Transverse colon (tissue), 4 donors: ENCODE results near the gene CKS1B. TPM values are rescaled to one million over a fixed set of nuclear protein-coding genes. Genes with fewer than 3 reads are reported as not detected.

ENCODE experiments used
- DNase-seq: peaks from one replicate; pipeline ENCODE4 v3.0.0-alpha.2; 2019
- H3K27ac ChIP-seq, 4 donors: fragments of 200-600 bp; sonication (generic); 2 replicates each; pipeline ENCODE4 v1.5.1; 2016 to 2018; ENCODE audit warnings: inconsistent platforms in 4 of 4
- H3K27me3 ChIP-seq: fragments of 200-600 bp; sonication (generic); 2 replicates; pipeline ENCODE4 v1.5.1; 2017; ENCODE audit warnings: inconsistent platforms
- H3K36me3 ChIP-seq, 4 donors: fragments of 200-600 bp; sonication (generic); 2 replicates each; pipeline ENCODE4 v1.5.1; 2017 to 2019; ENCODE audit warnings: inconsistent platforms in 4 of 4
- H3K4me1 ChIP-seq, 4 donors: fragments of 200-600 bp; sonication (generic); 2 replicates each; pipeline ENCODE4 v1.5.1; 2017 to 2020; ENCODE audit warnings: inconsistent platforms in 4 of 4
- H3K4me3 ChIP-seq, 4 donors: fragments of 200-600 bp; sonication (generic); 1 replicate in 1 of 4; 2 replicates in 3 of 4; pipeline versions ENCODE4 v1.5.1 to v1.6.1; 2017 to 2019; ENCODE audit warnings: inconsistent platforms in 4 of 4
- H3K9me3 ChIP-seq, 2 donors: fragments of 200-600 bp; sonication (generic); 2 replicates each; pipeline ENCODE4 v1.5.1; 2017 to 2019; ENCODE audit warnings: inconsistent platforms in 2 of 2
- EP300 ChIP-seq: sonication (generic); formaldehyde crosslinking; IDR thresholded peaks from one replicate; pipeline ENCODE4 v1.6.1; 2017; ENCODE audit warnings: antibody characterized with exemption, low read depth
- POLR2A ChIP-seq: fragments of 450-650 bp; IDR thresholded peaks from one replicate; pipeline ENCODE4 v1.6.1; 2016; ENCODE audit warnings: antibody characterized with exemption, mild to moderate bottlenecking, moderate library complexity
- POLR2AphosphoS5 ChIP-seq, 3 donors: sonication (generic); formaldehyde crosslinking; IDR thresholded peaks; one replicate each; pipeline ENCODE4 v1.6.1; 2016; ENCODE audit warnings: antibody characterized with exemption in 3 of 3
- WGBS, 2 donors: methylation state at CpG; one replicate each; pipeline ENCODE4 v1.1.5; 2018; ENCODE audit warnings: low coverage in 1 of 2; 5-methylcytosine and 5-hydroxymethylcytosine counted together
- in situ Hi-C, 4 donors: fragments of 200-750 bp; cut with MboI; loops; one replicate each; pipeline versions ENCODE4 v1.15.0 to v1.15.1; 2017; ENCODE audit warnings: low sequenced_read_pairs in 3 of 4, low pct_ligation_motif_present in 1 of 4, low pct_unique_long_range_greater_than_20kb in 1 of 4
- intact Hi-C: fragments of 100-400 bp; cut with DNase I; formaldehyde crosslinking; loops from one replicate; pipeline ENCODE4 v1.15.1; 2023; ENCODE audit warnings: low total_unique reads
- total RNA-seq, 4 donors: library from RNA; depleted of rRNA; stranded (reverse); fragments of >200 nt; gene quantifications; one replicate each; pipeline ENCODE4 v1.1.0, GENCODE V29; 2016
- TF ChIP-seq, protein P1 (sequence below), 5 experiments: fragments of 200-600 bp in 3 of 5; fragments of 450-650 bp in 2 of 5; sonication (generic) in 3 of 5; IDR thresholded peaks; 1 replicate in 2 of 5; 2 replicates in 3 of 5; pipeline ENCODE4 v1.5.1; 2016 to 2017; ENCODE audit warnings: antibody characterized with exemption in 5 of 5, inconsistent platforms in 3 of 5, mild to moderate bottlenecking in 2 of 5, moderate library complexity in 1 of 5

The CKS1B gene
- total RNA-seq, 4 donors from 2014 or later = 28.9 to 41.4 (median 35.2) TPM; not detected in 1

DNA sequence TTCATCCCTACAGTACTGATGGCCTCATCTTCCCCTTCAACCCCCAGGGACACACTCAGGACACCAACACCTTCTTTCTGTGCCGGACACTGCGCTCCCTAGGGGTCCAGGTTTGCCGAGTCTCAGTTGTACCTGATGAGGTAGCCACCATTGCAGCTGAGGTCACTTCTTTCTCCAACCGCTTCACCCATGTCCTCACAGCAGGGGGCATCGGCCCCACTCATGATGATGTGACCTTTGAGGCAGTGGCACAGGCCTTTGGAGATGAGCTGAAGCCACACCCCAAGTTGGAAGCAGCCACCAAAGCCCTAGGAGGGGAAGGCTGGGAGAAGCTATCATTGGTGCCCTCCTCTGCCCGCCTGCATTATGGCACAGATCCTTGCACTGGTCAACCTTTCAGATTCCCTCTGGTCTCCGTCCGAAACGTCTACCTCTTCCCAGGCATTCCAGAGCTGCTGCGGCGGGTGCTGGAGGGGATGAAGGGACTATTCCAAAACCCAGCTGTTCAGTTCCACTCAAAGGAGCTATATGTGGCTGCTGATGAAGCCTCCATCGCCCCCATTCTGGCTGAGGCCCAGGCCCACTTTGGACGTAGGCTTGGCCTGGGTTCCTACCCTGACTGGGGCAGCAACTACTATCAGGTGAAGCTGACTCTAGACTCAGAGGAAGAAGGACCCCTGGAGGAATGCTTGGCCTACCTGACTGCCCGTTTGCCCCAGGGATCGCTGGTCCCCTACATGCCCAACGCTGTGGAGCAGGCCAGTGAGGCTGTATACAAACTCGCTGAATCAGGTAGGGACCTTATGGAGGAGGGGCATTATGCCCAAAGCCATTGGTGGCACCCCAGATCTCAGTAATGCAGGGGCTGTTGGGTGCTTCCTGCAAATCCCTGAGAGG lies 13.8 kb downstream of the CKS1B start:
- Histone ChIP-seq H3K27ac (no peak overlapping the region), H3K27me3 (no peaks in the 10 kb centered on the region), H3K36me3 (peaks cover 0 to 9% (median 0%) of the 10 kb centered on the region in 4 donors), H3K4me1 (peaks cover 7 to 21% (median 15%) of the 10 kb centered on the region in 4 donors), H3K9me3 (no peaks in the 10 kb centered on the region), H3K4me3 (no peak overlapping the region)
- no peak for TF ChIP-seq EP300
- no peak for TF ChIP-seq POLR2A
- TF ChIP-seq, protein P1, sequence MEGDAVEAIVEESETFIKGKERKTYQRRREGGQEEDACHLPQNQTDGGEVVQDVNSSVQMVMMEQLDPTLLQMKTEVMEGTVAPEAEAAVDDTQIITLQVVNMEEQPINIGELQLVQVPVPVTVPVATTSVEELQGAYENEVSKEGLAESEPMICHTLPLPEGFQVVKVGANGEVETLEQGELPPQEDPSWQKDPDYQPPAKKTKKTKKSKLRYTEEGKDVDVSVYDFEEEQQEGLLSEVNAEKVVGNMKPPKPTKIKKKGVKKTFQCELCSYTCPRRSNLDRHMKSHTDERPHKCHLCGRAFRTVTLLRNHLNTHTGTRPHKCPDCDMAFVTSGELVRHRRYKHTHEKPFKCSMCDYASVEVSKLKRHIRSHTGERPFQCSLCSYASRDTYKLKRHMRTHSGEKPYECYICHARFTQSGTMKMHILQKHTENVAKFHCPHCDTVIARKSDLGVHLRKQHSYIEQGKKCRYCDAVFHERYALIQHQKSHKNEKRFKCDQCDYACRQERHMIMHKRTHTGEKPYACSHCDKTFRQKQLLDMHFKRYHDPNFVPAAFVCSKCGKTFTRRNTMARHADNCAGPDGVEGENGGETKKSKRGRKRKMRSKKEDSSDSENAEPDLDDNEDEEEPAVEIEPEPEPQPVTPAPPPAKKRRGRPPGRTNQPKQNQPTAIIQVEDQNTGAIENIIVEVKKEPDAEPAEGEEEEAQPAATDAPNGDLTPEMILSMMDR (IDR thresholded peaks at IDR 0.05) = no peak
- no peak for TF ChIP-seq POLR2AphosphoS5 (IDR thresholded peaks at IDR 0.05)
- no peak for DNase-seq
- intact Hi-C loops = no loop called here
- 87% methylated on average over 17 of the region's 17 CpGs; no CpG with 5 or more reads in 1 of the 2 donors for WGBS, 2 donors
- in situ Hi-C loops = no loop called here

DNA sequence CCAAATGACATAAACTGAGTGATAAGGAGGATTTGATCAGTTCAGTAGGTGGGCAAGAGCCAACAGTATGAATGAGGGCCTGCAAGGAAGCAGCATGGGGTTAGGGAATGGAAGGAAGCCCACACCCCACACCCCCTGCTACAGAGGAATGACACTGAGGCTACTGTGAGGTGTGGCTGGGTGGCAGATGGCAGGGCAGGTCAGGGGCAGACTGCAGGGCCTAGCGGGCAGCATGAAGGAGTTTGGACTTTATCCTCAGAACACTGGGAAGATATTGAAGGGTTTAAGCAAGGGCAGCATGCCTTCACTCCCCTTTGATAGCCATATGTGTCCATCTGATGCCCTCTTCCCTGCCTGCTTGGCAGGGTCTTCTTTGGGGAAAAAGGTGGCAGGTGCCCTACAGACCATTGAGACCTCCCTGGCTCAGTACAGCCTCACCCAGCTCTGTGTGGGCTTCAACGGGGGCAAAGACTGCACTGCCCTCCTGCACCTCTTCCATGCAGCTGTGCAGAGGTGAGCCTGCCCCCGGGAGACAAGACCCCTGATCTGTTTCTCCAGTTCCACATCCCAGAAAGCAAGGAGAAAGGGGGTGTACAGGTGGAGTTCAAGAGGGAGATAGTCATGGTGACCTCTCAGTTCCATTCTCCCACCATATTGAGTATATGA lies 14.8 kb downstream of the CKS1B start:
- intact Hi-C loops (no loop called here), in situ Hi-C loops (no loop called here)
- DNase-seq = no peak
- Histone ChIP-seq H3K4me3 (no peak overlapping the region), H3K36me3 (peaks cover 0 to 9% (median 0%) of the 10 kb centered on the region in 4 donors), H3K27me3 (no peaks in the 10 kb centered on the region), H3K4me1 (peaks cover under 1 to 12% (median 6%) of the 10 kb centered on the region in 4 donors), H3K9me3 (no peaks in the 10 kb centered on the region), H3K27ac (no peak overlapping the region)
- TF ChIP-seq, protein P1 (IDR thresholded peaks at IDR 0.05) = no peak
- TF ChIP-seq POLR2AphosphoS5 (IDR thresholded peaks at IDR 0.05) = peak in 1 of 3 donors; percentile 10
- 74% methylated on average over 3 of the region's 3 CpGs; no CpG with 5 or more reads in 1 of the 2 donors for WGBS, 2 donors

DNA sequence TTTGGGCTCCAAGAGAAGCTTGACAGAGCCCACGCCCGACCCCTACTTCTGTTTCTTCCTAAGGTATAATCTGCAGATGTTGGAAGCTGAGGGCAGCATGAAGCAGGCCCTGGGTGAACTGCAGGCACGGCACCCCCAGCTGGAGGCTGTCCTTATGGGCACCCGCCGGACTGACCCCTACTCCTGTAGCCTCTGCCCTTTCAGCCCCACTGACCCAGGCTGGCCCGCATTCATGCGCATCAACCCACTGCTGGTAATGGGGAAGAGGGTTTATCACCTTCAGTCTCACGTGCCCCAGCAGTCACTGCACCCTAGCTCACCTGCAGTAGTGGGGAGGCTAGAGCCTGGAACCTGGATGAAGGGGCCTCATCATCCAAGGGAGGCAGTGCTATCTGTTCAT lies 15.8 kb downstream of the CKS1B start:
- H3K36me3 ChIP-seq = peaks cover 0 to 9% (median 0%) of the 10 kb centered on the region in 4 donors
- H3K4me3 ChIP-seq = no peak overlapping the region
- intact Hi-C loops (no loop called here), in situ Hi-C loops (no loop called here)
- 91% methylated on average over 7 of the region's 8 CpGs; no CpG with 5 or more reads in 1 of the 2 donors for WGBS, 2 donors
- H3K4me1 ChIP-seq = peaks cover 0 to 8% (median 4%) of the 10 kb centered on the region in 4 donors
- no peaks in the 10 kb centered on the region for H3K27me3 ChIP-seq
- TF ChIP-seq, protein P1 (IDR thresholded peaks at IDR 0.05) = no peak
- TF ChIP-seq POLR2A (no peak), POLR2AphosphoS5 (IDR thresholded peaks at IDR 0.05) (no peak), EP300 (no peak)
- H3K27ac ChIP-seq = no peak overlapping the region
- no peak for DNase-seq
- H3K9me3 ChIP-seq = no peaks in the 10 kb centered on the region

- Histone ChIP-seq H3K4me1 (peaks cover 0 to 10% (median 5%) of the 10 kb centered on the region in 4 donors), H3K27ac (no peak overlapping the region), H3K36me3 (peaks cover 0 to under 1% (median 0%) of the 10 kb centered on the region in 4 donors), H3K4me3 (no peak overlapping the region), H3K27me3 (no peaks in the 10 kb centered on the region), H3K9me3 (no peaks in the 10 kb centered on the region)
- intact Hi-C loops (no loop called here), in situ Hi-C loops (no loop called here)
- TF ChIP-seq, protein P1 (IDR thresholded peaks at IDR 0.05) = no peak
- TF ChIP-seq POLR2A (no peak), EP300 (no peak), POLR2AphosphoS5 (IDR thresholded peaks at IDR 0.05) (no peak)
- DNase-seq = no peak
- 86 to 89% methylated on average over 3 to 11 of the region's 14 CpGs for WGBS, 2 donors
Measured at GRCh38 chr1:154992721-154993571, 18.5 kb downstream of the CKS1B start.
